Neural crest cell (in vitro differentiated cells): ENCODE data around the gene ICOSLG. TPM values are rescaled to one million over a fixed set of nuclear protein-coding genes. Genes with fewer than 3 reads are reported as not detected.
"Not testable (repeated sequence)": the region's sequence is repeated elsewhere in the genome, so short reads cannot be mapped to it uniquely, and the experiment has no call there.

Experiments
- DNase-seq: peaks from one replicate; pipeline ENCODE4 v3.0.0; 2021; ENCODE audit warnings: low read depth, mixed read lengths, low spot score
- H3K27ac Mint-ChIP-seq: one replicate; pipeline ENCODE4 v1.8.0; 2021; ENCODE audit warnings: mild to moderate bottlenecking, mixed read lengths; ENCODE audit not compliant: unreplicated experiment
- H3K27me3 Mint-ChIP-seq: 2 replicates; pipeline ENCODE4 v1.8.0; 2021; ENCODE audit warnings: low read depth, mild to moderate bottlenecking, mixed read lengths
- H3K36me3 Mint-ChIP-seq: 2 replicates; pipeline ENCODE4 v1.8.0; 2021; ENCODE audit warnings: low read depth, mild to moderate bottlenecking, mixed read lengths
- H3K4me1 Mint-ChIP-seq: 2 replicates; pipeline ENCODE4 v1.8.0; 2021; ENCODE audit warnings: mixed read lengths
- H3K4me3 Mint-ChIP-seq: one replicate; pipeline ENCODE4 v1.8.0; 2021; ENCODE audit warnings: mild to moderate bottlenecking, mixed read lengths
- H3K9me3 Mint-ChIP-seq: 2 replicates; pipeline ENCODE4 v1.8.0; 2021; ENCODE audit warnings: mixed read lengths
- CTCF ChIP-seq: fragments of 200-600 bp; sonication (generic); conservative IDR thresholded peaks from 2 replicates; pipeline ENCODE4 v1.5.0; 2021; ENCODE audit warnings: antibody characterized with exemption, mild to moderate bottlenecking
- long read RNA-seq: library from polyadenylated mRNA; unstranded; transcript quantifications from one replicate; pipeline ENCODE4 v2.0.0, GENCODE V29; 2020
- total RNA-seq: library from RNA; stranded (reverse); gene quantifications from 2 replicates; pipeline ENCODE4 v1.2.1, GENCODE V29; 2021

ICOSLG gene
- 0.07 and 0.09 TPM in 2 replicates for total RNA-seq
- long read RNA-seq = 0 reads

- not testable (repeated sequence) for H3K27me3 Mint-ChIP-seq, H3K4me3 Mint-ChIP-seq, H3K4me1 Mint-ChIP-seq, H3K9me3 Mint-ChIP-seq, H3K27ac Mint-ChIP-seq, H3K36me3 Mint-ChIP-seq, DNase-seq
Observed at GRCh38 chr21:44240842-44241241, at the start of gene ICOSLG. TSS of gene ICOSLG (minus strand) at chr21:44240943. CDS start at chr21:44240817, 126 bp downstream.

- Mint-ChIP-seq H3K4me3 (no peak overlapping the region), H3K9me3 (no peaks in the 10 kb centered on the region)
- no peak for TF ChIP-seq CTCF
Observed at GRCh38 chr21:44289381-44290010, 48.8 kb upstream of the ICOSLG start.

GRCh38 chr21:44288251-44289110 lies 47.7 kb upstream of the ICOSLG start:
- no peaks in the 10 kb centered on the region for H3K27me3 Mint-ChIP-seq
- H3K4me3 Mint-ChIP-seq = no peak overlapping the region
- H3K9me3 Mint-ChIP-seq = no peaks in the 10 kb centered on the region
- H3K36me3 Mint-ChIP-seq = no peaks in the 10 kb centered on the region
- no peak overlapping the region for H3K27ac Mint-ChIP-seq
- no peaks in the 10 kb centered on the region for H3K4me1 Mint-ChIP-seq
- TF ChIP-seq CTCF = no peak
- DNase-seq = no peak

More at GRCh38 chr21:44289381-44290010, 48.8 kb upstream of the ICOSLG start:
- H3K4me1 Mint-ChIP-seq = no peaks in the 10 kb centered on the region
- no peak overlapping the region for H3K27ac Mint-ChIP-seq
- no peaks in the 10 kb centered on the region for H3K27me3 Mint-ChIP-seq
- no peak for DNase-seq
- no peaks in the 10 kb centered on the region for H3K36me3 Mint-ChIP-seq

GRCh38 chr21:44286716-44287632 lies 46.2 kb upstream of the ICOSLG start:
- no peaks in the 10 kb centered on the region for H3K27me3 Mint-ChIP-seq
- no peaks in the 10 kb centered on the region for H3K4me1 Mint-ChIP-seq
- H3K36me3 Mint-ChIP-seq = no peaks in the 10 kb centered on the region
- DNase-seq = no peak
- no peak overlapping the region for H3K4me3 Mint-ChIP-seq
- no peaks in the 10 kb centered on the region for H3K9me3 Mint-ChIP-seq
- TF ChIP-seq CTCF = no peak
- no peak overlapping the region for H3K27ac Mint-ChIP-seq

GRCh38 chr21:44286086-44286715 lies 45.5 kb upstream of the ICOSLG start:
- Mint-ChIP-seq H3K27me3 (no peaks in the 10 kb centered on the region), H3K9me3 (no peaks in the 10 kb centered on the region), H3K4me3 (no peak overlapping the region), H3K27ac (no peak overlapping the region), H3K4me1 (no peaks in the 10 kb centered on the region), H3K36me3 (no peaks in the 10 kb centered on the region)
- no peak for TF ChIP-seq CTCF
- no peak for DNase-seq
